Measurements from ENCODE around the gene MTF2.

DNA sequence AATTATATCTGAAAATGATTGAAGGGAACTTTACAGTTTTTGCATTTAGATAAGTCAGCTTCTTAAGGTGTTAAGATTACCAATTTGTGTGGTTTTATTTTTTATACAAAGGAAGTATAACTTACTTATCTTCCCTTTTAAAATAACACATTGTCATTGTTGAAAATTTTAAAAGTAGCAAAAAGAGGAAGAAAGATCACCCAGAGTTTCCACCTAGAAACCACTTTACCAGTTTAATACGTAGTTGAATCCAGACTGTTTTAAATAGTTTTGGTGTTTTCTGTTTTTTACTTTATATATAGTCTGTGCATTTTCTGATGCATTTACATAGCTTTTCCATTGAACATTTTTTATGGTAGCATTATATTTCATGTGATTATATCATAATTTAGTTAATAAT is 107.6 kb downstream of the MTF2 start:
- TF ChIP-seq, protein P1, sequence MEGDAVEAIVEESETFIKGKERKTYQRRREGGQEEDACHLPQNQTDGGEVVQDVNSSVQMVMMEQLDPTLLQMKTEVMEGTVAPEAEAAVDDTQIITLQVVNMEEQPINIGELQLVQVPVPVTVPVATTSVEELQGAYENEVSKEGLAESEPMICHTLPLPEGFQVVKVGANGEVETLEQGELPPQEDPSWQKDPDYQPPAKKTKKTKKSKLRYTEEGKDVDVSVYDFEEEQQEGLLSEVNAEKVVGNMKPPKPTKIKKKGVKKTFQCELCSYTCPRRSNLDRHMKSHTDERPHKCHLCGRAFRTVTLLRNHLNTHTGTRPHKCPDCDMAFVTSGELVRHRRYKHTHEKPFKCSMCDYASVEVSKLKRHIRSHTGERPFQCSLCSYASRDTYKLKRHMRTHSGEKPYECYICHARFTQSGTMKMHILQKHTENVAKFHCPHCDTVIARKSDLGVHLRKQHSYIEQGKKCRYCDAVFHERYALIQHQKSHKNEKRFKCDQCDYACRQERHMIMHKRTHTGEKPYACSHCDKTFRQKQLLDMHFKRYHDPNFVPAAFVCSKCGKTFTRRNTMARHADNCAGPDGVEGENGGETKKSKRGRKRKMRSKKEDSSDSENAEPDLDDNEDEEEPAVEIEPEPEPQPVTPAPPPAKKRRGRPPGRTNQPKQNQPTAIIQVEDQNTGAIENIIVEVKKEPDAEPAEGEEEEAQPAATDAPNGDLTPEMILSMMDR (IDR thresholded peaks at IDR 0.05 in 8 of 11, conservative IDR thresholded peaks at IDR 0.05 in 3 of 11): no peak
- TF ChIP-seq POLR2A (IDR thresholded peaks at IDR 0.05) (no peak), POLR2AphosphoS5 (IDR thresholded peaks at IDR 0.05) (no peak)
